ENCODE measurements around the gene SAP25.
"Not testable (repeated sequence)": the region's sequence is repeated elsewhere in the genome, so short reads cannot be mapped to it uniquely, and the experiment has no call there.

The SAP25 gene

GRCh38 chr7:100544967-100545359 is 28.7 kb downstream of the SAP25 start:
- Histone ChIP-seq H3K4me1 (ENCODE audit: control insufficient read depth, low read length) (peaks cover 82% of the 10 kb centered on the region), H3K27ac (ENCODE audit: low read depth, low read length) (no peak overlapping the region), H4K20me1 (ENCODE audit: control insufficient read depth, insufficient read depth, low read depth, low read length) (no peaks in the 10 kb centered on the region), H3K27me3 (ENCODE audit: control insufficient read depth, low read length) (no peaks in the 10 kb centered on the region), H3K36me3 (ENCODE audit: control insufficient read depth, low read length) (peaks cover 9% of the 10 kb centered on the region), H3K4me3 (ENCODE audit: low read length) (peak overlapping the region; percentile 24; the same call in 1 of the 2 replicates), H3K4me2 (ENCODE audit: low read length) (peak overlapping the region; percentile 34), H3F3A (ENCODE audit: control insufficient read depth, insufficient read depth) (peaks cover 15% of the 10 kb centered on the region), H3K9me2 (replicated peaks; ENCODE audit: control insufficient read depth, low read length) (no peaks in the 10 kb centered on the region), H3K9me3 (ENCODE audit: control insufficient read depth, insufficient read depth, low read length) (no peaks in the 10 kb centered on the region), H3K79me2 (ENCODE audit: control insufficient read depth, low read length) (peaks cover 63% of the 10 kb centered on the region)
- TF ChIP-seq CTCF (IDR thresholded peaks at IDR 0.05; ENCODE audit: low read depth, low read length, poor library complexity, severe bottlenecking) (no peak), EZH2phosphoT487 (IDR thresholded peaks at IDR 0.05; ENCODE audit: borderline replicate concordance, low read length) (no peak)

- peaks cover 80% of the 10 kb centered on the region for H3K4me1 ChIP-seq (ENCODE audit: control insufficient read depth, low read length)
- H3K9me3 ChIP-seq (ENCODE audit: control insufficient read depth, insufficient read depth, low read length): no peaks in the 10 kb centered on the region
- H3K36me3 ChIP-seq (ENCODE audit: control insufficient read depth, low read length): peaks cover 9% of the 10 kb centered on the region
- H3K27me3 ChIP-seq (ENCODE audit: control insufficient read depth, low read length): no peaks in the 10 kb centered on the region
- peaks cover 15% of the 10 kb centered on the region for H3F3A ChIP-seq (ENCODE audit: control insufficient read depth, insufficient read depth)
- H3K79me2 ChIP-seq (ENCODE audit: control insufficient read depth, low read length): peaks cover 67% of the 10 kb centered on the region
- no peak overlapping the region for H3K27ac ChIP-seq (ENCODE audit: low read depth, low read length)
- no peak overlapping the region for H3K4me3 ChIP-seq (ENCODE audit: low read length)
- peak overlapping the region; percentile 21 for H3K4me2 ChIP-seq (ENCODE audit: low read length)
- no peaks in the 10 kb centered on the region for H3K9me2 ChIP-seq (replicated peaks; ENCODE audit: control insufficient read depth, low read length)
- TF ChIP-seq CTCF (IDR thresholded peaks at IDR 0.05; ENCODE audit: low read depth, low read length, poor library complexity, severe bottlenecking) (no peak), EZH2phosphoT487 (IDR thresholded peaks at IDR 0.05; ENCODE audit: borderline replicate concordance, low read length) (no peak)
- H4K20me1 ChIP-seq (ENCODE audit: control insufficient read depth, insufficient read depth, low read depth, low read length): no peaks in the 10 kb centered on the region
Measured at GRCh38 chr7:100544386-100544785, 29.3 kb downstream of the SAP25 start.

GRCh38 chr7:100543586-100543985 is 30.1 kb downstream of the SAP25 start:
- Histone ChIP-seq H3K9me2 (replicated peaks; ENCODE audit: control insufficient read depth, low read length) (no peaks in the 10 kb centered on the region), H3K9me3 (ENCODE audit: control insufficient read depth, insufficient read depth, low read length) (no peaks in the 10 kb centered on the region), H3K4me3 (ENCODE audit: low read length) (no peak overlapping the region), H3K4me1 (ENCODE audit: control insufficient read depth, low read length) (peaks cover 72% of the 10 kb centered on the region), H4K20me1 (ENCODE audit: control insufficient read depth, insufficient read depth, low read depth, low read length) (no peaks in the 10 kb centered on the region), H3K79me2 (ENCODE audit: control insufficient read depth, low read length) (peaks cover 69% of the 10 kb centered on the region), H3K27me3 (ENCODE audit: control insufficient read depth, low read length) (no peaks in the 10 kb centered on the region), H3K36me3 (ENCODE audit: control insufficient read depth, low read length) (peaks cover 4% of the 10 kb centered on the region; the same call in 1 of the 2 replicates), H3K4me2 (ENCODE audit: low read length) (peak overlapping the region; percentile 21; the same call in 1 of the 2 replicates), H3K27ac (ENCODE audit: low read depth, low read length) (no peak overlapping the region), H3F3A (ENCODE audit: control insufficient read depth, insufficient read depth) (peaks cover 12% of the 10 kb centered on the region)
- TF ChIP-seq CTCF (IDR thresholded peaks at IDR 0.05; ENCODE audit: low read depth, low read length, poor library complexity, severe bottlenecking): no peak
- no peak for TF ChIP-seq EZH2phosphoT487 (IDR thresholded peaks at IDR 0.05; ENCODE audit: borderline replicate concordance, low read length)

- Histone ChIP-seq H3K4me1 (ENCODE audit: control insufficient read depth, low read length) (peaks cover 55% of the 10 kb centered on the region), H3K79me2 (ENCODE audit: control insufficient read depth, low read length) (peaks cover 58% of the 10 kb centered on the region)
- not testable (repeated sequence) for H3K9me3 ChIP-seq (ENCODE audit: control insufficient read depth, insufficient read depth, low read length); H3F3A ChIP-seq (ENCODE audit: control insufficient read depth, insufficient read depth); H3K27me3 ChIP-seq (ENCODE audit: control insufficient read depth, low read length); H4K20me1 ChIP-seq (ENCODE audit: control insufficient read depth, insufficient read depth, low read depth, low read length); H3K4me2 ChIP-seq (ENCODE audit: low read length); H3K9me2 ChIP-seq (replicated peaks; ENCODE audit: control insufficient read depth, low read length); H3K27ac ChIP-seq (ENCODE audit: low read depth, low read length); H3K36me3 ChIP-seq (ENCODE audit: control insufficient read depth, low read length); H3K4me3 ChIP-seq (ENCODE audit: low read length)
Measured at GRCh38 chr7:100541309-100541708, 32.4 kb downstream of the SAP25 start.

Data from DOHH2 (cell line).